DND-41 (cell line): ENCODE results near the gene HDAC6.

ENCODE experiments used
- CTCF ChIP-seq: IDR thresholded peaks from 2 replicates; pipeline ENCODE4 v1.5.1; 2012; ENCODE audit warnings: borderline replicate concordance, low read length, moderate library complexity, mild to moderate bottlenecking; ENCODE audit not compliant: poor library complexity, severe bottlenecking; ENCODE audit errors: extremely low read depth
- EZH2 ChIP-seq: IDR thresholded peaks from 3 replicates; pipeline ENCODE4 v1.6.1; 2012; ENCODE audit warnings: borderline replicate concordance, low read depth, mild to moderate bottlenecking, moderate library complexity, low read length, inconsistent platforms; ENCODE audit not compliant: severe bottlenecking

- TF ChIP-seq CTCF (no peak), EZH2 (no peak)
Observed at GRCh38 chrX:48754238-48754637, 47.6 kb upstream of the HDAC6 start.
